SIG-M5 (cell line): ENCODE results near the gene GTPBP10.

Experiments
- DNase-seq: peaks from one replicate; lab custom pipeline; 2025; lab: John Stamatoyannopoulos, UW

The GTPBP10 gene

GRCh38 chr7:90433221-90433620, 86.7 kb downstream of the GTPBP10 start:
- DNase-seq: no peak
